ENCODE results near the gene RNF150. TPM values are rescaled to one million over a fixed set of nuclear protein-coding genes. Genes with fewer than 3 reads are reported as not detected.

Gene RNF150
- total and polyA plus RNA-seq, 4 donors: 14.3 to 28.0 (median 18.6) TPM

DNA sequence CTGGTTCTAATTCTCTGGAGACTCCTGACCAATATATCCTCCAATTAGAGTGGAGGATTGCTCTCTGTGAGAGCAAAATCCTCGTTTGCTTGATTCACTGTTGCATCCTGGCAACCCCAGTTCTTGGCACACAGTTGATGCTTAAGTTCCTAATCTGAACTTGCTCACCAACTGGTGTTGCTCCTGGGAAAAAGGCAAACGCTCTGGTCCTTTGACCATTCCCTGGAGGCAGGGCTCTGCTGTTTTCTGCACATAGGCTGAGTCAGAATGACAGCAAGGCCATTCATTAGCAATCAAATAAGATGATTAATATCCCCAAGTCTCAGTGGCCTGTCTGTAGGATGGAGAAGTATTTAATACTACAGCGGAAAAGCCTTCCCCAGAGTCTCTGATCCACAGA lies 204.4 kb downstream of the RNF150 start:
- 21% methylated on average over 2 of the region's 3 CpGs for WGBS (ENCODE audit: insufficient coverage)
- H3K27me3 ChIP-seq (ENCODE audit: control insufficient read depth, insufficient read depth, low read length): no peaks in the 10 kb centered on the region
- H3K4me1 ChIP-seq (ENCODE audit: control insufficient read depth, insufficient read depth, low read length): no peaks in the 10 kb centered on the region
- H3K36me3 ChIP-seq (ENCODE audit: control insufficient read depth, insufficient read depth, low read length): peaks cover 3% of the 10 kb centered on the region
- DNase-seq (ENCODE audit: low read depth in 4 of 6, low spot score in 6 of 6): peak in 1 of 6 donors; percentile 22
- H3K4me3 ChIP-seq (ENCODE audit: low read depth, low read length): no peak overlapping the region
- no peak overlapping the region for H3K27ac ChIP-seq (ENCODE audit: low read depth, low read length)
- H3K9me3 ChIP-seq (ENCODE audit: control insufficient read depth, insufficient read depth, low read length): no peaks in the 10 kb centered on the region

DNA sequence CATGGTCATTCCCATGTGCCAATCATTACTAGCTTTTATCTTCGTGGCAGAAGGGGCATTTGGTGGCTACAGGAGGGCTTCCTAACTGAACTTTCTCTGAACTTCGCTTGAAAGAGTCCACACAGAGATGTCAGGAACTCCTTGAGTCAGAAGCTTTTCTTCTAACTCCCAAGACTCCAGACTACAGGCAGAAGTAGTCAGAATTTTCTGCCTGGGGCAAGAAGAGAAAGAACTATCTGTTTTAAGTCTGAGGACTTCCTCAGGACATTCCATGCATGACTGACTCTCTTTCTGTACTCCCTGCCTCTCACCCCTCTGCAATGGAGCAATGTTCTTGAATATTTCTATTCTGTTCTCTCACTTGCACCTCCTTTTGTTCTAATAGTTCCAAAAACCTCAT lies 206.6 kb downstream of the RNF150 start:
- no peaks in the 10 kb centered on the region for H3K27me3 ChIP-seq (ENCODE audit: control insufficient read depth, insufficient read depth, low read length)
- H3K9me3 ChIP-seq (ENCODE audit: control insufficient read depth, insufficient read depth, low read length): no peaks in the 10 kb centered on the region
- no peak for DNase-seq (ENCODE audit: low read depth in 4 of 6, low spot score in 6 of 6)
- H3K4me3 ChIP-seq (ENCODE audit: low read depth, low read length): no peak overlapping the region
- peaks cover 3% of the 10 kb centered on the region for H3K36me3 ChIP-seq (ENCODE audit: control insufficient read depth, insufficient read depth, low read length)
- no peak overlapping the region for H3K27ac ChIP-seq (ENCODE audit: low read depth, low read length)
- H3K4me1 ChIP-seq (ENCODE audit: control insufficient read depth, insufficient read depth, low read length): no peaks in the 10 kb centered on the region
- no CpG with 5 or more reads among the region's 2 CpGs for WGBS (ENCODE audit: insufficient coverage)

DNA sequence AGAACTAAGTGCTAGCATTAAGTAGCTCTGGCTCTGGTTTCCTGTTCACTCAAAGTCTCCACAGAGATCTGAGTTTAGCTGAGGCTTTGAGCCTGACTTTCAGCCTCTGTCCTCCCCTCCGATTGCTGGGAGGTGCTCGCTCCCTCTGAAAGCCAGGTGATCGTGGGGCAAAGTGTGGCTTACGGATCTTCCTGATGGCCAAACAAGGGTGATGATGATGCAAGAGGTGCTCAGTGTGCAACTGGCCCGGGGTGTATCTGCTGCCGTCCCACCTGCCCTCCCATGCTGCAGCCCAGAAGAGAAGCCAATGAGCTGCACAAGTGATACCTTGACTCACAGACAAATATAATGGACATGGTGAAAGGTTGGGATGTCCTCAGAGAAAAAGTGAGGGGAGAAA lies 207.9 kb downstream of the RNF150 start:
- Histone ChIP-seq H3K4me3 (ENCODE audit: low read depth, low read length) (no peak overlapping the region), H3K9me3 (ENCODE audit: control insufficient read depth, insufficient read depth, low read length) (no peaks in the 10 kb centered on the region), H3K36me3 (ENCODE audit: control insufficient read depth, insufficient read depth, low read length) (peaks cover 3% of the 10 kb centered on the region), H3K27ac (ENCODE audit: low read depth, low read length) (no peak overlapping the region), H3K27me3 (ENCODE audit: control insufficient read depth, insufficient read depth, low read length) (no peaks in the 10 kb centered on the region), H3K4me1 (ENCODE audit: control insufficient read depth, insufficient read depth, low read length) (no peaks in the 10 kb centered on the region)
- 97% methylated on average over 4 of the region's 6 CpGs for WGBS (ENCODE audit: insufficient coverage)
- no peak for DNase-seq (ENCODE audit: low read depth in 4 of 6, low spot score in 6 of 6)

DNA sequence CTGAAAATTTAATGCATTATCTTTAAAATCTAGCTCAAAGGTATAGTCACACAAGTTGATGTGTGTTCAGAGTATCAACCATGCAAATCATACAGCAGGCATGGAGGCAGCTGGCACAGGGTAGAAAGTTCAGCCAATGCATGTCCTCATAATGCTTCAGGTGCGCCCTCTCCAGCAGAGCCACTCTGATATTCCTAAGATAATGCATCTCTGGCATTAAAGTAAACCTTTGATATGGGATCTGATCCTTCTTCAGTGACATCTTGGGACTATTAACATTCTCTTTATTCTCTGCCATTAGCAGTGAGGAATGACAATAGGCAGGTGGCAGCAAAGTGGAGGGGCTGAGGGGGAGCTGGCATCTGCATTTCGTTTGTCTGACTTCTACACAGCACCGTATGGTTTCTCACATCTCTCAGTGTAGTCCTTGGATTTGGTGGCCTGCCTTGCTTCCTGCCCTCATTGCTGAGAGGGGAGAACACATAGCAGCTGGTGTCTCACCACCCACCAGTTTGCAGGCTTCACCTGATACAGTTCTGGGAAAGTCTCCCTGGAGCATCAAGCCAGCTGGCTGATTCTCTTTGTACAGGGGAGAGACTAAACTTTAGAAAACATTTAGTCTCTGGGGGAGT lies 208.4 kb downstream of the RNF150 start:
- H3K27ac ChIP-seq (ENCODE audit: low read depth, low read length): no peak overlapping the region
- H3K4me1 ChIP-seq (ENCODE audit: control insufficient read depth, insufficient read depth, low read length): no peaks in the 10 kb centered on the region
- H3K36me3 ChIP-seq (ENCODE audit: control insufficient read depth, insufficient read depth, low read length): peaks cover 3% of the 10 kb centered on the region
- peak in 1 of 6 donors; percentile 31 for DNase-seq (ENCODE audit: low read depth in 4 of 6, low spot score in 6 of 6)
- no peak overlapping the region for H3K4me3 ChIP-seq (ENCODE audit: low read depth, low read length)
- WGBS (ENCODE audit: insufficient coverage): 36% methylated on average over 3 of the region's 3 CpGs
- no peaks in the 10 kb centered on the region for H3K9me3 ChIP-seq (ENCODE audit: control insufficient read depth, insufficient read depth, low read length)
- H3K27me3 ChIP-seq (ENCODE audit: control insufficient read depth, insufficient read depth, low read length): no peaks in the 10 kb centered on the region

DNA sequence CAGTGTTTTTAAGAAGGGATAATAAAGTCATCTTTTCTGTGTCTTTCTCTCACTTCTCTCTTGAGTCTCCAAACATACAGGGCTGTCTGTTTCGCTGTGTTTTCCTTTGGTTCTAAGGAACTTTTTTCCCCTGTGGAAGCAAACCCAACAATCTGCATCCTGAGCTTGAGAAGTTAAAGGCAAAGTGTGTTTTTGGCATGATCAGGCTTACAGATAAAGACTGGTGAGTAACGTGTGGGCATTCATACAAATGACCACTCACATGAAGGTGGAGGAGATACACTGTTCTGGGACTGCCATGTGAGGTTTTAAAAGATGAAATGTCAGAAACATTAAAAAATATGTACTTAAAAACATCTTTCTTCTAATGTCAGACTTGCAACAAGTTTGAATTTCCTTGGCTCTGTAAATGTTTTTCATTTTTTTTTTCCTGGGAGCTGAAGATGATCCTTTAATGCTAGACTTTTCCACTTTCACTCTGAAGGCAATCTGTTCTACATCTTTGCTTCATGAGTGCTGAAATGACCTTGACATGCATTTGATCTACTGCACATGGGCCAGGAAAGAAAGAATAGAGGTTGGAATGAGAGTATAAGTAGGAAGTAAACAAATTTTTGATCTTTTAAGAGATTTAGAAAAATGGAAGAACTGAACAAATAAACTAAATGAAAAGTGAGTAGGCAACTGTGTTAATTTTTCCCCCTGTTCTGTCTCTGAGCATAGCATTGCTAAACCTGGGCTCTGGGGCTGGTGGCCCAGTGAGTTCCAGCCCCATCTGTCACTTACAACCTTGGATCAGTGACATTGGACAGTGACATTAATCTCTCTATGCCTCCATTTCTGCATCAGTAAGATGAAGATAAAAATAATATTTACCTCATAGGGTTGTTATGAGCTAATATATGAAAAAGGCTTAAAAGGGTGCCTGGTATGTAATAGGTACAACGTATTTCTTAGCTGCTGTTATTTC lies 226.0 kb downstream of the RNF150 start:
- no peak for DNase-seq (ENCODE audit: low read depth in 4 of 6, low spot score in 6 of 6)
- Histone ChIP-seq H3K36me3 (ENCODE audit: control insufficient read depth, insufficient read depth, low read length) (peaks cover 5% of the 10 kb centered on the region), H3K27me3 (ENCODE audit: control insufficient read depth, insufficient read depth, low read length) (no peaks in the 10 kb centered on the region), H3K9me3 (ENCODE audit: control insufficient read depth, insufficient read depth, low read length) (no peaks in the 10 kb centered on the region), H3K4me1 (ENCODE audit: control insufficient read depth, insufficient read depth, low read length) (peaks cover 6% of the 10 kb centered on the region), H3K4me3 (ENCODE audit: low read depth, low read length) (no peak overlapping the region), H3K27ac (ENCODE audit: low read depth, low read length) (no peak overlapping the region)
- WGBS (ENCODE audit: insufficient coverage): 100% methylated on average over 1 of the region's 3 CpGs

DNA sequence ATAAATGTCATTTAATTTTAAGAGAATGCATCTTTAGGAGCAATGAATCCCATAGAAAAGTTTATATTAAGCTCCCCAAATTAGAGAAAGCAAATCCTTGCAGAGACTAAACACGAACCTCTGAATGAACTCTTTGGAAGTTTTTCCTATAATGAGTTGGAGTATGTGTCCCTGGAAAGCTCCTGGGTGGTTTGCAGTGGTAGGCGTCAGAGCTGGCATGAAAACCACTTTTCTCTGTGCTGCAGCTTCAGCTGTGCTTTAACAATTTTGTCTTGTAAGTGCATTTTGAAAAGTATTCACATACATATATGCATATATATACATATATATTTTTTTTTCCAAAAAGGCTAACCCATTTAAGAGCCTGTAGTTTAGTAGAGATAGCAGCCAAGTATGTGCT lies 228.4 kb downstream of the RNF150 start:
- H3K9me3 ChIP-seq (ENCODE audit: control insufficient read depth, insufficient read depth, low read length): no peaks in the 10 kb centered on the region
- WGBS (ENCODE audit: insufficient coverage): no CpG with 5 or more reads among the region's 2 CpGs
- no peak overlapping the region for H3K4me3 ChIP-seq (ENCODE audit: low read depth, low read length)
- H3K4me1 ChIP-seq (ENCODE audit: control insufficient read depth, insufficient read depth, low read length): peaks cover 6% of the 10 kb centered on the region
- H3K36me3 ChIP-seq (ENCODE audit: control insufficient read depth, insufficient read depth, low read length): no peaks in the 10 kb centered on the region
- no peak overlapping the region for H3K27ac ChIP-seq (ENCODE audit: low read depth, low read length)
- DNase-seq (ENCODE audit: low read depth in 4 of 6, low spot score in 6 of 6): peak in 1 of 6 donors; percentile 24
- no peaks in the 10 kb centered on the region for H3K27me3 ChIP-seq (ENCODE audit: control insufficient read depth, insufficient read depth, low read length)

- H3K4me3 ChIP-seq (ENCODE audit: low read depth, low read length): no peak overlapping the region
- no peaks in the 10 kb centered on the region for H3K36me3 ChIP-seq (ENCODE audit: control insufficient read depth, insufficient read depth, low read length)
- peak in 2 of 6 donors; percentile 58 to 89 for DNase-seq (ENCODE audit: low read depth in 4 of 6, low spot score in 6 of 6)
- H3K27ac ChIP-seq (ENCODE audit: low read depth, low read length): no peak overlapping the region
- no peaks in the 10 kb centered on the region for H3K9me3 ChIP-seq (ENCODE audit: control insufficient read depth, insufficient read depth, low read length)
- peaks cover 6% of the 10 kb centered on the region for H3K4me1 ChIP-seq (ENCODE audit: control insufficient read depth, insufficient read depth, low read length)
- WGBS (ENCODE audit: insufficient coverage): 60% methylated on average over 9 of the region's 9 CpGs
- no peaks in the 10 kb centered on the region for H3K27me3 ChIP-seq (ENCODE audit: control insufficient read depth, insufficient read depth, low read length)
Measured at GRCh38 chr4:140903522-140904475, 229.5 kb downstream of the RNF150 start.

DNA sequence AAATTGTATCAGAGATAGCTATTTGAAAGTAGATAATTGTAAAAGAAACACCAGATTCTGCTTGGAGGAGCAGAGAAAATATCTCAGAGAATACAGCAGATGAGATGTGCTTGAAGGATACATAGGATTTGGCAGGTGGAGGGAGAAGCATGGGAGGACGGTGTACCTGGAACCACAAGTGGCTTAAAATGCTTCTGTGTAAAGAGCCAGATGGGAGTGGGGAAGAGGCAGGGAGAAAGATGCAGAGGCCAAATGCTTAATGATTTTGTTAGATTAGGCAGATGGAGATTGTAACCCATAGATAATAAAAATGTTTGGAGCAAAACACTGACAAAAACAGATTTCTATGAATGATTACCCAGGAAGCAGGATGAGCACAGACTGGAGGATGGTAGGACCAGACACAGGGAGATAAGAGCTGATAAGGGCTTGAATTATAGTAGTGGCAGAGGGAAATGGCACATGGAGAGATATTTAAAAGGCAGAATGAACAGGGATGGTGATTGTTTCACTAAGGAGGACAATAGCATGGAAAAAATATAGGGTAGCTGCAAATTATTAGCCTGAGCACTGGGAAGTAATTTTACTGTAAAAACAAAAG lies 231.4 kb downstream of the RNF150 start:
- Histone ChIP-seq H3K36me3 (ENCODE audit: control insufficient read depth, insufficient read depth, low read length) (no peaks in the 10 kb centered on the region), H3K27me3 (ENCODE audit: control insufficient read depth, insufficient read depth, low read length) (no peaks in the 10 kb centered on the region), H3K4me1 (ENCODE audit: control insufficient read depth, insufficient read depth, low read length) (peaks cover 6% of the 10 kb centered on the region), H3K9me3 (ENCODE audit: control insufficient read depth, insufficient read depth, low read length) (no peaks in the 10 kb centered on the region), H3K27ac (ENCODE audit: low read depth, low read length) (no peak overlapping the region), H3K4me3 (ENCODE audit: low read depth, low read length) (no peak overlapping the region)
- peak in 1 of 6 donors; percentile 44 for DNase-seq (ENCODE audit: low read depth in 4 of 6, low spot score in 6 of 6)
- 75% methylated on average over 1 of the region's 1 CpG for WGBS (ENCODE audit: insufficient coverage)

DNA sequence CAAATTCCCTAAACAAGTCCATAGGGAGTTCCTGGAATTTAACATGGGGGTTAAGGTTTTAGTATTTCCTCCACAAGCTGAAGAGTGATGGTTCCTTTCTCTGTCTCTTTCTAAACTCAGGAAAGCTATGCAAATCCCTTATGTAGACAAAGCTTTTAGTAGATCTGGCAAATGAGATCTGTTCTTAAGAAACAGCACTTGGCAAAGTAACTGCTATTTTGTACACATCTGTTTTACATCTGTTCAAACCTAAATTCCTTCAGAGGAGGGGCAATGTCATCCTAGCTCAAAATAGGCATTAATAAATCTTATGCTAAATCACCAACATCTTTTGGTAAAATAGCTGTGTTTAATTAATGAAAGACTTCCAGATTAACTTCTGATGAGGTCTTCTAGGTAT lies 239.3 kb downstream of the RNF150 start:
- DNase-seq (ENCODE audit: low read depth in 4 of 6, low spot score in 6 of 6): no peak
- no peak overlapping the region for H3K27ac ChIP-seq (ENCODE audit: low read depth, low read length)

More for the DNA sequence above, 239.3 kb downstream of the RNF150 start:
- H3K4me1 ChIP-seq (ENCODE audit: control insufficient read depth, insufficient read depth, low read length): no peaks in the 10 kb centered on the region
- no peaks in the 10 kb centered on the region for H3K36me3 ChIP-seq (ENCODE audit: control insufficient read depth, insufficient read depth, low read length)
- H3K27me3 ChIP-seq (ENCODE audit: control insufficient read depth, insufficient read depth, low read length): no peaks in the 10 kb centered on the region
- H3K4me3 ChIP-seq (ENCODE audit: low read depth, low read length): no peak overlapping the region
- H3K9me3 ChIP-seq (ENCODE audit: control insufficient read depth, insufficient read depth, low read length): no peaks in the 10 kb centered on the region
